ENCODE data around the gene RPL19. TPM values are rescaled to one million over a fixed set of nuclear protein-coding genes. Genes with fewer than 3 reads are reported as not detected.

The RPL19 gene
- total and polyA plus RNA-seq, 11 donors, result 836 to 2,599 (median 1,138) TPM

DNA sequence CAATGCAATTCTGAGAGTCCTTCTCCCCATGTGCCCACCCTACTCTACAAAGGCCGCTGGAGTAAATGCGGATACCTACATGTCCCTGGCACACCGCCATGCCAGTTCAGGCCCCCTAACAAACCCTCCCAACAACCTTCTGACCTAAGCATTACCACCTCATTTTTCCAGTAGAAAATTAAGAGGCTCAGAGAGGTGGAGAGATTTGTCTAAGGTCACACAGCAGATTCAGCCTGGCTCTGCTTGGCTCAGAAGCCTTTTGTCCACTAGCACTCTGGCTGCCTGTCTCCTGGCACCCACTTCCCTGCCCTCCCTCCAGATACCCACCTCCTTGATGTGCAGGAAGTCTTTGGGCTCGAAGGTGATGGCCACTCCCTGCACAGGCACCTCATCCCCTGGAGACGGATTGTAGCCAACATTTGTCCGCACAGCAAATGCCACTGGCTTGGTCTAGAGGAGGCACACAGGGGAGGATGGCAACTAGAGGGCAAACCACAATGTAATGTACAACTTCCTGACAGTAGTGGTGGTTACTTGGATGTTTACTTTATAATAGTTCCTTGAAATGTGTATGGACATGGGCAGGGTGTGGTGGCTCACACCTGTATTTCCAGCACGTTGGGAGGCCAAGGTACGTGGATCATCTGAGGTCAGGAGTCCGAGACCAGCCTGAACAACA lies 12.8 kb upstream of the RPL19 start:
- intact Hi-C loops (cut with DNase I), result loop anchor here in 1 of 10 donors (10.0 kb wide), 1 partner anchor 48 kb away; no protein-coding TSS in a partner anchor
- TF ChIP-seq POLR2A (IDR thresholded peaks at IDR 0.05), result no peak
- TF ChIP-seq, protein P1, sequence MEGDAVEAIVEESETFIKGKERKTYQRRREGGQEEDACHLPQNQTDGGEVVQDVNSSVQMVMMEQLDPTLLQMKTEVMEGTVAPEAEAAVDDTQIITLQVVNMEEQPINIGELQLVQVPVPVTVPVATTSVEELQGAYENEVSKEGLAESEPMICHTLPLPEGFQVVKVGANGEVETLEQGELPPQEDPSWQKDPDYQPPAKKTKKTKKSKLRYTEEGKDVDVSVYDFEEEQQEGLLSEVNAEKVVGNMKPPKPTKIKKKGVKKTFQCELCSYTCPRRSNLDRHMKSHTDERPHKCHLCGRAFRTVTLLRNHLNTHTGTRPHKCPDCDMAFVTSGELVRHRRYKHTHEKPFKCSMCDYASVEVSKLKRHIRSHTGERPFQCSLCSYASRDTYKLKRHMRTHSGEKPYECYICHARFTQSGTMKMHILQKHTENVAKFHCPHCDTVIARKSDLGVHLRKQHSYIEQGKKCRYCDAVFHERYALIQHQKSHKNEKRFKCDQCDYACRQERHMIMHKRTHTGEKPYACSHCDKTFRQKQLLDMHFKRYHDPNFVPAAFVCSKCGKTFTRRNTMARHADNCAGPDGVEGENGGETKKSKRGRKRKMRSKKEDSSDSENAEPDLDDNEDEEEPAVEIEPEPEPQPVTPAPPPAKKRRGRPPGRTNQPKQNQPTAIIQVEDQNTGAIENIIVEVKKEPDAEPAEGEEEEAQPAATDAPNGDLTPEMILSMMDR (IDR thresholded peaks at IDR 0.05), result no peak
- Histone ChIP-seq H3K9me3 (no peaks in the 10 kb centered on the region), H3K36me3 (peaks cover 0 to 95% (median 54%) of the 10 kb centered on the region in 9 donors), H3K27ac (no peak overlapping the region), H3K27me3 (no peaks in the 10 kb centered on the region), H3K4me3 (no peak overlapping the region), H3K4me1 (no peaks in the 10 kb centered on the region)
- 92 to 97% (median 95%) methylated on average over 9 of the region's 9 CpGs for WGBS, 4 donors
- ATAC-seq (no peak), DNase-seq (no peak)

DNA sequence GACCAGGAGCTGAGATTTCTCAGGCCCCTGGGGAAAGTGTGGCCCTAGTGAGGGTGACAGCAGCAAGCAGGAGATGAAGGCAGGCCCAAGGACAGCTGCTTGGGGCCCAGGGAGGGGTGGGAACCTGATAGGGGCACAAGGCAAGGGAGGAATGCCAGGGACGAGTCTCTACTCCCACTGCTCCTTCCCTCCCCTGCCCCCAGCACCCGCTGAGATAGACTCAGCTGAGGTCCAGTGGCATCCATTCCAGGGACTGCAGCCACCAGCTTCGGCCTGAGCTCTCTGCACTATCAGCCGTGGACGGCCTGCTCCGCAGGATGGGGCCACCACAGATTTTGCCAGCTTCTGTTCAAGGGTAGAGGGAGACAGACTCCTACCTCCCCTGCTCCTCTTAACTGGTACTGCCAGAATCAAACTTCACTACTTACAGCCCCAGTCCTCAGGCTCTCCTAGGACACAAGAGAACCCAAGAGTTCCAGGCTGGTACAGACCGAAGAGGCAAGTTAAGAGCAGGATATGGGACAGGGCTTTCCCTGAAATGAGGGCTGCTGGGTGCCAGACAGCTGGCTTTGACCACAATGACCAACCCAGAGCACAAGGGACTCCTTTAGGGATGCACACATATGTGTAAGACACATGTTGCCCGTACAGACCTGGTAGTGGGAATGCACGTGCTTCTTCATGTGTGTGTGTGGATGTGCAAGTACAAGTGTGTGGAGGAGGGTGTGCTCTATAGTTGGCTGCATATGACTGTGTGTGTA lies 8.2 kb upstream of the RPL19 start:
- H3K27ac ChIP-seq, result no peak overlapping the region
- H3K9me3 ChIP-seq, result no peaks in the 10 kb centered on the region
- intact Hi-C loops (cut with DNase I), result loop anchor here in 1 of 10 donors (5.0 kb wide), 1 partner anchor 40 kb away; no protein-coding TSS in a partner anchor
- no peak for ATAC-seq
- no peak for TF ChIP-seq POLR2A (IDR thresholded peaks at IDR 0.05)
- TF ChIP-seq, protein P1 (IDR thresholded peaks at IDR 0.05), result no peak
- peaks cover 0 to 31% (median 16%) of the 10 kb centered on the region in 12 donors for H3K4me1 ChIP-seq
- WGBS, 4 donors, result 90 to 92% (median 90%) methylated on average over 7 to 9 of the region's 9 CpGs
- no peak overlapping the region for H3K4me3 ChIP-seq
- H3K27me3 ChIP-seq, result no peaks in the 10 kb centered on the region
- no peak for DNase-seq
- peaks cover 0 to 62% (median 31%) of the 10 kb centered on the region in 9 donors for H3K36me3 ChIP-seq

DNA sequence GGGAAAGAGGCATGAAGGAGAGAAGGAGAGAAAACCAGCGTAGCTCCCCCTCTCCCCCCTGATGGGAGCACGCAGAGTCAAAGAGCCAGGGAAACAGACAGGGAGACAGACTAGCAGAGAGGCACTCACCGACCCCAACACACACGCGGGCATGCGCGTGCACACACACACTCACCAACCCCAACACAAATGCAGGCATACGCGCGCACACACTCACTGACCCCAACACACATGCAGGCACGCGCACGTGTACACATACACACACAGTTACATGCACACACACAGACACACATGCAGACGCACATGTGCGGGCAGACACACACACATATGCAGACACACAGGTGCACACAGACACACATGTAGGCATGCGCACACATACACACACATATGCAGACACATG lies 7.2 kb upstream of the RPL19 start:
- Histone ChIP-seq H3K27ac (no peak overlapping the region), H3K4me1 (peaks cover 0 to 33% (median 18%) of the 10 kb centered on the region in 12 donors), H3K9me3 (no peaks in the 10 kb centered on the region), H3K27me3 (no peaks in the 10 kb centered on the region), H3K36me3 (peaks cover 0 to 53% (median 22%) of the 10 kb centered on the region in 9 donors), H3K4me3 (no peak overlapping the region)
- ATAC-seq (no peak), DNase-seq (no peak)
- WGBS, 4 donors, result 91 to 97% (median 93%) methylated on average over 14 to 16 of the region's 16 CpGs
- intact Hi-C loops (cut with DNase I), result loop anchor here in 1 of 10 donors (5.0 kb wide), 1 partner anchor 39 kb away; no protein-coding TSS in a partner anchor
- no peak for TF ChIP-seq POLR2A (IDR thresholded peaks at IDR 0.05)
- TF ChIP-seq, protein P1 (IDR thresholded peaks at IDR 0.05), result no peak

DNA sequence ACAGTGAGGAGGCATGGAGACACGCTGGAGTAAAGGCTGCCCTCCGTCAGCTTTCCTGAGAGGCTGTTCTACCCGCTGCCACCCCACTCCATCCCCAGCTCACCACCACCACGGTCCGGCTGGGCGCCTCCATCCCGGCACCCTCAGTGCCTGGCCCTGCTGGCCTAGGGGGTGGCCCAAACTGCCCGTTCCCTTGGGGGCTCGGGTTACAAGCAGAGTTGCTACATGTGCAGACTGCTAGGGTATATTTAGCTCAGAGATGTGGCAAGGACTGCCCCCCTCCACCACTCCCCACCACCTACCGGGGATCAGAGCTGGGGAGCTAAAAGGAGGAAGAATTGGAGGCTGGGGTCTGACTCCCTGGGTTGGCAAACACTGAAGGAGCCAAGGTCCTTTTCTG lies 6.7 kb upstream of the RPL19 start:
- DNase-seq, result no peak
- Histone ChIP-seq H3K9me3 (no peaks in the 10 kb centered on the region), H3K27ac (no peak overlapping the region), H3K4me1 (peaks cover 0 to 36% (median 22%) of the 10 kb centered on the region in 12 donors), H3K4me3 (no peak overlapping the region), H3K36me3 (peaks cover 0 to 48% (median 18%) of the 10 kb centered on the region in 9 donors), H3K27me3 (no peaks in the 10 kb centered on the region)
- no peak for TF ChIP-seq POLR2A (IDR thresholded peaks at IDR 0.05)
- TF ChIP-seq, protein P1 (IDR thresholded peaks at IDR 0.05), result no peak
- 82 to 88% (median 84%) methylated on average over 5 to 10 of the region's 10 CpGs for WGBS, 4 donors
- intact Hi-C loops (cut with DNase I), result loop anchor here in 1 of 10 donors (5.0 kb wide), 1 partner anchor 39 kb away; no protein-coding TSS in a partner anchor
- no peak for ATAC-seq
